ENCODE data around the gene CPOX.

CPOX gene

GRCh38 chr3:98531622-98532274 lies 61.7 kb downstream of the CPOX start, which contains the start of gene GPR15:
GPR15 (plus strand) TSS chr3:98531978; CDS start chr3:98532034, 56 bp downstream.
- Histone ChIP-seq H3K9me2 (replicated peaks; ENCODE audit: insufficient read depth, low read length) (no peaks in the 10 kb centered on the region), H3K27me3 (replicated peaks; ENCODE audit: insufficient read depth, low read length) (no peaks in the 10 kb centered on the region), H3F3A (ENCODE audit: insufficient read depth, low read length) (no peaks in the 10 kb centered on the region), H3K9ac (ENCODE audit: low read length) (no peak within 1 kb of the TSS), H3K9me3 (replicated peaks; ENCODE audit: insufficient read depth, low read length) (no peaks in the 10 kb centered on the region), H2AFZ (ENCODE audit: low read length) (no peak within 1 kb of the TSS), H3K36me3 (replicated peaks; ENCODE audit: insufficient read depth, low read length) (no peaks in the 10 kb centered on the region), H4K20me1 (ENCODE audit: insufficient read depth, low read length) (no peaks in the 10 kb centered on the region), H3K79me2 (ENCODE audit: low read length) (no peaks in the 10 kb centered on the region), H3K27ac (ENCODE audit: low read length) (no peak within 1 kb of the TSS), H3K4me1 (ENCODE audit: low read length) (0 out of 2 replicates have a peak, but pooled peaks cover 3% of the 10 kb centered on the region), H3K4me3 (ENCODE audit: low read length) (no peak within 1 kb of the TSS), H3K4me2 (ENCODE audit: low read depth, low read length) (no peak within 1 kb of the TSS)
- TF ChIP-seq EZH2 (optimal IDR thresholded peaks at IDR 0.05; ENCODE audit: low read depth, low read length): no peak
- no peak for TF ChIP-seq EZH2phosphoT487 (IDR thresholded peaks at IDR 0.05; ENCODE audit: low read length)
- no peak for TF ChIP-seq CTCF (IDR thresholded peaks at IDR 0.05; ENCODE audit: low read length)
- DNase-seq: no peak

- TF ChIP-seq EZH2phosphoT487 (IDR thresholded peaks at IDR 0.05; ENCODE audit: low read length) (no peak), CTCF (IDR thresholded peaks at IDR 0.05; ENCODE audit: low read length) (no peak), EZH2 (optimal IDR thresholded peaks at IDR 0.05; ENCODE audit: low read depth, low read length) (no peak)
- Histone ChIP-seq H3K4me3 (ENCODE audit: low read length) (no peak overlapping the region), H3F3A (ENCODE audit: insufficient read depth, low read length) (peaks cover 2% of the 10 kb centered on the region; the same call in 1 of the 2 replicates), H3K9me2 (replicated peaks; ENCODE audit: insufficient read depth, low read length) (no peaks in the 10 kb centered on the region), H3K9me3 (replicated peaks; ENCODE audit: insufficient read depth, low read length) (no peaks in the 10 kb centered on the region), H3K79me2 (ENCODE audit: low read length) (no peaks in the 10 kb centered on the region), H3K4me1 (ENCODE audit: low read length) (peaks cover 6% of the 10 kb centered on the region; the same call in 1 of the 2 replicates), H3K27me3 (replicated peaks; ENCODE audit: insufficient read depth, low read length) (no peaks in the 10 kb centered on the region), H2AFZ (ENCODE audit: low read length) (no peak overlapping the region), H3K9ac (ENCODE audit: low read length) (no peak overlapping the region), H3K4me2 (ENCODE audit: low read depth, low read length) (no peak overlapping the region), H3K27ac (ENCODE audit: low read length) (no peak overlapping the region), H4K20me1 (ENCODE audit: insufficient read depth, low read length) (no peaks in the 10 kb centered on the region), H3K36me3 (replicated peaks; ENCODE audit: insufficient read depth, low read length) (no peaks in the 10 kb centered on the region)
- no peak for DNase-seq
These were observed 62.7 kb downstream of the CPOX start for GRCh38 chr3:98530676-98531075.

- Histone ChIP-seq H3K9me3 (replicated peaks; ENCODE audit: insufficient read depth, low read length) (no peaks in the 10 kb centered on the region), H3K27ac (ENCODE audit: low read length) (no peak overlapping the region), H3K79me2 (ENCODE audit: low read length) (no peaks in the 10 kb centered on the region), H2AFZ (ENCODE audit: low read length) (no peak overlapping the region), H3K27me3 (replicated peaks; ENCODE audit: insufficient read depth, low read length) (no peaks in the 10 kb centered on the region), H3K4me3 (ENCODE audit: low read length) (no peak overlapping the region), H3K4me2 (ENCODE audit: low read depth, low read length) (no peak overlapping the region), H3K4me1 (ENCODE audit: low read length) (peaks cover 13% of the 10 kb centered on the region), H4K20me1 (ENCODE audit: insufficient read depth, low read length) (no peaks in the 10 kb centered on the region), H3F3A (ENCODE audit: insufficient read depth, low read length) (peaks cover 3% of the 10 kb centered on the region; the same call in 1 of the 2 replicates), H3K9me2 (replicated peaks; ENCODE audit: insufficient read depth, low read length) (no peaks in the 10 kb centered on the region), H3K36me3 (replicated peaks; ENCODE audit: insufficient read depth, low read length) (no peaks in the 10 kb centered on the region), H3K9ac (ENCODE audit: low read length) (no peak overlapping the region)
- DNase-seq: no peak
- TF ChIP-seq CTCF (IDR thresholded peaks at IDR 0.05; ENCODE audit: low read length) (no peak), EZH2 (optimal IDR thresholded peaks at IDR 0.05; ENCODE audit: low read depth, low read length) (no peak), EZH2phosphoT487 (IDR thresholded peaks at IDR 0.05; ENCODE audit: low read length) (no peak)
These were observed 63.5 kb downstream of the CPOX start for GRCh38 chr3:98529856-98530459.
